ES-I3 (cell line): ENCODE measurements around the gene ASTN2.

Experiments
- H3K36me3 ChIP-seq: 2 replicates; pipeline ENCODE4 v1.6.1; 2013; ENCODE audit warnings: mild to moderate bottlenecking, low read length, control low read depth, moderate library complexity; ENCODE audit not compliant: insufficient read depth
- H3K4me1 ChIP-seq: 2 replicates; pipeline ENCODE4 v1.6.1; 2013; ENCODE audit warnings: mild to moderate bottlenecking, control low read depth, low read length; ENCODE audit not compliant: insufficient read depth
- H3K9ac ChIP-seq: 2 replicates; pipeline ENCODE4 v1.6.1; 2013; ENCODE audit warnings: low read depth, mild to moderate bottlenecking, low read length, moderate library complexity
- H3K9me3 ChIP-seq: 2 replicates; pipeline ENCODE4 v1.6.1; 2013; ENCODE audit warnings: mild to moderate bottlenecking, low read length, moderate library complexity; ENCODE audit not compliant: control insufficient read depth, insufficient read depth

Gene ASTN2

GRCh38 chr9:116447934-116448333 lies 966.9 kb downstream of the ASTN2 start:
- Histone ChIP-seq H3K4me1 (peaks cover 6% of the 10 kb centered on the region), H3K36me3 (no peaks in the 10 kb centered on the region), H3K9me3 (no peaks in the 10 kb centered on the region), H3K9ac (no peak overlapping the region)

- no peaks in the 10 kb centered on the region for H3K4me1 ChIP-seq
- no peak overlapping the region for H3K9ac ChIP-seq
- H3K36me3 ChIP-seq: no peaks in the 10 kb centered on the region
- no peaks in the 10 kb centered on the region for H3K9me3 ChIP-seq
These were observed 972.3 kb downstream of the ASTN2 start for GRCh38 chr9:116442528-116442927.

- Histone ChIP-seq H3K9me3 (no peaks in the 10 kb centered on the region), H3K9ac (no peak overlapping the region), H3K36me3 (no peaks in the 10 kb centered on the region; the same call in 1 of the 2 replicates), H3K4me1 (peaks cover 4% of the 10 kb centered on the region; the same call in 1 of the 2 replicates)
These were observed 977.2 kb downstream of the ASTN2 start for GRCh38 chr9:116437411-116438370.

GRCh38 chr9:116436121-116436520 lies 978.7 kb downstream of the ASTN2 start:
- peaks cover 4% of the 10 kb centered on the region; the same call in 1 of the 2 replicates for H3K4me1 ChIP-seq
- no peaks in the 10 kb centered on the region; the same call in 1 of the 2 replicates for H3K36me3 ChIP-seq
- no peak overlapping the region for H3K9ac ChIP-seq
- H3K9me3 ChIP-seq: no peaks in the 10 kb centered on the region

- H3K9me3 ChIP-seq: no peaks in the 10 kb centered on the region
- H3K9ac ChIP-seq: no peak overlapping the region
- peaks cover 4% of the 10 kb centered on the region; the same call in 1 of the 2 replicates for H3K4me1 ChIP-seq
- no peaks in the 10 kb centered on the region; the same call in 1 of the 2 replicates for H3K36me3 ChIP-seq
These were observed 979.2 kb downstream of the ASTN2 start for GRCh38 chr9:116435706-116436105.

- Histone ChIP-seq H3K9me3 (no peaks in the 10 kb centered on the region), H3K9ac (no peak overlapping the region), H3K36me3 (no peaks in the 10 kb centered on the region; the same call in 1 of the 2 replicates), H3K4me1 (peaks cover 4% of the 10 kb centered on the region; the same call in 1 of the 2 replicates)
These were observed 980.5 kb downstream of the ASTN2 start for GRCh38 chr9:116434314-116434713.

GRCh38 chr9:116432051-116432450 lies 982.8 kb downstream of the ASTN2 start:
- Histone ChIP-seq H3K36me3 (no peaks in the 10 kb centered on the region; the same call in 1 of the 2 replicates), H3K9me3 (no peaks in the 10 kb centered on the region), H3K4me1 (peaks cover 4% of the 10 kb centered on the region; the same call in 1 of the 2 replicates), H3K9ac (no peak overlapping the region)

GRCh38 chr9:116430849-116431248 lies 984.0 kb downstream of the ASTN2 start:
- Histone ChIP-seq H3K4me1 (peaks cover 2% of the 10 kb centered on the region; the same call in 1 of the 2 replicates), H3K9me3 (no peaks in the 10 kb centered on the region), H3K36me3 (no peaks in the 10 kb centered on the region; the same call in 1 of the 2 replicates), H3K9ac (no peak overlapping the region)

- Histone ChIP-seq H3K36me3 (no peaks in the 10 kb centered on the region), H3K9me3 (no peaks in the 10 kb centered on the region), H3K4me1 (no peaks in the 10 kb centered on the region), H3K9ac (no peak overlapping the region)
These were observed 989.6 kb downstream of the ASTN2 start for GRCh38 chr9:116425244-116425643.

- no peak overlapping the region for H3K9ac ChIP-seq
- 0 out of 2 replicates have a peak, but pooled peaks cover 3% of the 10 kb centered on the region for H3K36me3 ChIP-seq
- H3K9me3 ChIP-seq: no peaks in the 10 kb centered on the region
- no peaks in the 10 kb centered on the region for H3K4me1 ChIP-seq
These were observed 991.7 kb downstream of the ASTN2 start for GRCh38 chr9:116423149-116423548.

GRCh38 chr9:116422119-116422979 lies 992.5 kb downstream of the ASTN2 start:
- H3K9ac ChIP-seq: no peak overlapping the region
- no peaks in the 10 kb centered on the region for H3K9me3 ChIP-seq
- H3K36me3 ChIP-seq: 0 out of 2 replicates have a peak, but pooled peaks cover 3% of the 10 kb centered on the region
- H3K4me1 ChIP-seq: no peaks in the 10 kb centered on the region

GRCh38 chr9:116420993-116421538 lies 993.8 kb downstream of the ASTN2 start:
- Histone ChIP-seq H3K9me3 (no peaks in the 10 kb centered on the region), H3K4me1 (no peaks in the 10 kb centered on the region), H3K9ac (no peak overlapping the region), H3K36me3 (0 out of 2 replicates have a peak, but pooled peaks cover 3% of the 10 kb centered on the region)

GRCh38 chr9:116419181-116419580 lies 995.7 kb downstream of the ASTN2 start:
- 0 out of 2 replicates have a peak, but pooled peaks cover 3% of the 10 kb centered on the region for H3K36me3 ChIP-seq

GRCh38 chr9:116417464-116417863 lies 997.4 kb downstream of the ASTN2 start:
- Histone ChIP-seq H3K4me1 (no peaks in the 10 kb centered on the region), H3K36me3 (0 out of 2 replicates have a peak, but pooled peaks cover 3% of the 10 kb centered on the region), H3K9me3 (no peaks in the 10 kb centered on the region), H3K9ac (no peak overlapping the region)

More at GRCh38 chr9:116419181-116419580, 995.7 kb downstream of the ASTN2 start:
- H3K9ac ChIP-seq: no peak overlapping the region
- H3K9me3 ChIP-seq: no peaks in the 10 kb centered on the region
- no peaks in the 10 kb centered on the region for H3K4me1 ChIP-seq
